MCF 10A (cell line): Measurements from ENCODE around the gene FKBP14. TPM values are rescaled to one million over a fixed set of nuclear protein-coding genes. Genes with fewer than 3 reads are reported as not detected.

Experiments used
- BruUV-seq: library from RNA; stranded (reverse); fragments of 400-500 nt; replicated peaks from 2 replicates; lab custom pipeline; 2021; lab: Mats Ljungman, UMichigan
- CTCF ChIA-PET: fragments of 300-600 bp; sonication (Branson Sonifier 250); formaldehyde crosslinking; extraction: SDS; loops from one replicate; lab custom pipeline; 2021; ENCODE audit warnings: antibody characterized with exemption, inconsistent platforms; lab: Yijun Ruan, JAX
- POLR2A ChIA-PET: fragments of 300-600, 350-650 bp; sonication (Branson Sonifier 250); formaldehyde crosslinking; extraction: SDS; loops from one replicate; lab custom pipeline; 2020; ENCODE audit warnings: antibody characterized with exemption, inconsistent platforms; lab: Yijun Ruan, JAX
- DNase-seq: peaks from one replicate; pipeline ENCODE4 v3.0.0-alpha.2; 2018; ENCODE audit not compliant: unreplicated experiment
- H3K27ac Mint-ChIP-seq: one replicate; pipeline ENCODE4 v1.8.0; 2022; ENCODE audit warnings: mild to moderate bottlenecking, low read depth, mixed read lengths; ENCODE audit not compliant: unreplicated experiment
- H3K27me3 Mint-ChIP-seq: one replicate; pipeline ENCODE4 v1.8.0; 2022; ENCODE audit warnings: mixed read lengths; ENCODE audit not compliant: insufficient read depth, unreplicated experiment
- H3K36me3 Mint-ChIP-seq: one replicate; pipeline ENCODE4 v1.8.0; 2022; ENCODE audit warnings: mild to moderate bottlenecking, moderate library complexity, mixed read lengths; ENCODE audit not compliant: insufficient read depth, unreplicated experiment
- H3K4me1 Mint-ChIP-seq: one replicate; pipeline ENCODE4 v1.8.0; 2022; ENCODE audit warnings: mixed read lengths; ENCODE audit not compliant: insufficient read depth, unreplicated experiment
- H3K4me3 Mint-ChIP-seq: one replicate; pipeline ENCODE4 v1.8.0; 2022; ENCODE audit warnings: mild to moderate bottlenecking, moderate library complexity, mixed read lengths; ENCODE audit not compliant: unreplicated experiment
- H3K9me3 Mint-ChIP-seq: one replicate; pipeline ENCODE4 v1.8.0; 2022; ENCODE audit warnings: mixed read lengths; ENCODE audit not compliant: unreplicated experiment
- CTCF ChIP-seq: fragments of 200-600 bp; IDR thresholded peaks from one replicate; pipeline ENCODE4 v1.8.0; 2022; ENCODE audit warnings: antibody characterized with exemption, mild to moderate bottlenecking; ENCODE audit not compliant: unreplicated experiment
- intact Hi-C: fragments of 100-400 bp; cut with micrococcal nuclease; formaldehyde crosslinking; loops from 2 replicates; pipeline ENCODE4 v1.14.1; 2022
- total RNA-seq: library from RNA; stranded (reverse); gene quantifications from 2 replicates; pipeline ENCODE4 v1.2.3, GENCODE V29; 2022

Gene FKBP14
- total RNA-seq, 1 experiment from 2014 or later: 39.8 TPM

GRCh38 chr7:29977886-29978651 lies 48.4 kb downstream of the FKBP14 start:
- ChIA-PET CTCF (no interaction called here), POLR2A (interaction anchor here (0.6 to 1.3 kb wide), 4 partner anchors 9 to 84 kb away, joined by 3 to 5 read pairs (median 4); no protein-coding TSS in a partner anchor)
- no TSS peak for BruUV-seq
- Mint-ChIP-seq H3K4me3 (no peak overlapping the region), H3K9me3 (no peaks in the 10 kb centered on the region), H3K36me3 (no peaks in the 10 kb centered on the region), H3K4me1 (no peaks in the 10 kb centered on the region), H3K27me3 (no peaks in the 10 kb centered on the region), H3K27ac (no peak overlapping the region)
- peak; percentile 10 for DNase-seq
- TF ChIP-seq CTCF: no peak
- intact Hi-C loops: no loop called here

- ChIA-PET POLR2A (interaction anchor here (1.1 to 1.3 kb wide), 3 partner anchors 10 to 52 kb away, joined by 3 to 5 read pairs (median 5); no protein-coding TSS in a partner anchor), CTCF (interaction anchor here (0.8 to 1.0 kb wide), 2 partner anchors 52 to 55 kb away, joined by 3 read pairs; no protein-coding TSS in a partner anchor)
- intact Hi-C loops: no loop called here
- Mint-ChIP-seq H3K36me3 (no peaks in the 10 kb centered on the region), H3K4me1 (no peaks in the 10 kb centered on the region), H3K27ac (no peak overlapping the region), H3K27me3 (no peaks in the 10 kb centered on the region), H3K9me3 (no peaks in the 10 kb centered on the region), H3K4me3 (no peak overlapping the region)
- no peak for TF ChIP-seq CTCF
- BruUV-seq: no TSS peak
- DNase-seq: no peak
Observed at GRCh38 chr7:29976673-29977415, 49.7 kb downstream of the FKBP14 start.

GRCh38 chr7:29976266-29976665 lies 50.2 kb downstream of the FKBP14 start:
- BruUV-seq: no TSS peak
- no peaks in the 10 kb centered on the region for H3K4me1 Mint-ChIP-seq
- no peak for TF ChIP-seq CTCF
- no peak for DNase-seq
- ChIA-PET POLR2A (no interaction called here), CTCF (interaction anchor here (0.6 to 1.0 kb wide), 3 partner anchors 53 to 74 kb away, joined by 3 to 4 read pairs (median 3); no protein-coding TSS in a partner anchor)
- H3K27ac Mint-ChIP-seq: no peak overlapping the region
- H3K27me3 Mint-ChIP-seq: no peaks in the 10 kb centered on the region
- H3K4me3 Mint-ChIP-seq: no peak overlapping the region
- intact Hi-C loops: no loop called here
- H3K36me3 Mint-ChIP-seq: no peaks in the 10 kb centered on the region
- no peaks in the 10 kb centered on the region for H3K9me3 Mint-ChIP-seq

- no TSS peak for BruUV-seq
- Mint-ChIP-seq H3K27ac (no peak overlapping the region), H3K27me3 (no peaks in the 10 kb centered on the region), H3K4me1 (no peaks in the 10 kb centered on the region), H3K4me3 (no peak overlapping the region), H3K9me3 (no peaks in the 10 kb centered on the region), H3K36me3 (no peaks in the 10 kb centered on the region)
- no peak for DNase-seq
- POLR2A ChIA-PET: interaction anchor here (0.6 to 1.6 kb wide), 2 partner anchors 23 to 52 kb away, joined by 3 to 7 read pairs; partner anchors contain the start of gene PLEKHA8
- intact Hi-C loops: no loop called here
- CTCF ChIA-PET: interaction anchor here (0.6 to 0.9 kb wide), 2 partner anchors 10 to 73 kb away, joined by 4 read pairs; no protein-coding TSS in a partner anchor
- TF ChIP-seq CTCF: no peak
Observed at GRCh38 chr7:29975561-29975960, 50.9 kb downstream of the FKBP14 start.
